ENCODE measurements around the gene IZUMO4.

The IZUMO4 gene

GRCh38 chr19:2055931-2056836 lies 40.5 kb upstream of the IZUMO4 start:
- Mint-ChIP-seq H3K4me1 (ENCODE audit: low read depth) (peaks cover 56% of the 10 kb centered on the region), H3K27ac (peak overlapping the region; percentile 93)
- DNase-seq: no peak

DNA sequence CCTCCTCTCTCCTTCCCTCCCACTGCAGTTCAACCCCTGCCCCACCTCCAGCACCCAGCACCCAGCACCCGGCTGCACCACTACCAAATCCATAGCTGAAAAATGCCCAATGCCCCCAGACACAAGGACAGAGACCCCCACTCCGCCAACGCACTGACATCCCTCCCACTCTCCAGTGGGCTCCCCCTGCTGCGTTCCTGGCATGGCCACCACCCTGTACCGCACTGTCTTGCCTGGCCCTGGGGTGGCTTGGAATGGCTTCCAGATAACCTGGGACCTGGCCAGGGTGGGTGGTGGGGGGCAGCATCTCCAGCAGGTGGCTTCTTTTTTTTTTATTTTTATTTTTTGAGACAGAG lies 39.9 kb upstream of the IZUMO4 start:
- DNase-seq: no peak
- peaks cover 5% of the 10 kb centered on the region for H3K36me3 Mint-ChIP-seq (ENCODE audit: low read depth)
- H3K4me1 Mint-ChIP-seq (ENCODE audit: low read depth): peaks cover 52% of the 10 kb centered on the region
- H3K4me3 Mint-ChIP-seq: no peak overlapping the region
- no peaks in the 10 kb centered on the region for H3K27me3 Mint-ChIP-seq
- peak overlapping the region; percentile 86 for H3K27ac Mint-ChIP-seq
- no peaks in the 10 kb centered on the region for H3K9me3 Mint-ChIP-seq

More at GRCh38 chr19:2055931-2056836, 40.5 kb upstream of the IZUMO4 start:
- Mint-ChIP-seq H3K36me3 (ENCODE audit: low read depth) (peaks cover 4% of the 10 kb centered on the region), H3K27me3 (no peaks in the 10 kb centered on the region), H3K4me3 (peak overlapping the region; percentile 57), H3K9me3 (no peaks in the 10 kb centered on the region)

DNA sequence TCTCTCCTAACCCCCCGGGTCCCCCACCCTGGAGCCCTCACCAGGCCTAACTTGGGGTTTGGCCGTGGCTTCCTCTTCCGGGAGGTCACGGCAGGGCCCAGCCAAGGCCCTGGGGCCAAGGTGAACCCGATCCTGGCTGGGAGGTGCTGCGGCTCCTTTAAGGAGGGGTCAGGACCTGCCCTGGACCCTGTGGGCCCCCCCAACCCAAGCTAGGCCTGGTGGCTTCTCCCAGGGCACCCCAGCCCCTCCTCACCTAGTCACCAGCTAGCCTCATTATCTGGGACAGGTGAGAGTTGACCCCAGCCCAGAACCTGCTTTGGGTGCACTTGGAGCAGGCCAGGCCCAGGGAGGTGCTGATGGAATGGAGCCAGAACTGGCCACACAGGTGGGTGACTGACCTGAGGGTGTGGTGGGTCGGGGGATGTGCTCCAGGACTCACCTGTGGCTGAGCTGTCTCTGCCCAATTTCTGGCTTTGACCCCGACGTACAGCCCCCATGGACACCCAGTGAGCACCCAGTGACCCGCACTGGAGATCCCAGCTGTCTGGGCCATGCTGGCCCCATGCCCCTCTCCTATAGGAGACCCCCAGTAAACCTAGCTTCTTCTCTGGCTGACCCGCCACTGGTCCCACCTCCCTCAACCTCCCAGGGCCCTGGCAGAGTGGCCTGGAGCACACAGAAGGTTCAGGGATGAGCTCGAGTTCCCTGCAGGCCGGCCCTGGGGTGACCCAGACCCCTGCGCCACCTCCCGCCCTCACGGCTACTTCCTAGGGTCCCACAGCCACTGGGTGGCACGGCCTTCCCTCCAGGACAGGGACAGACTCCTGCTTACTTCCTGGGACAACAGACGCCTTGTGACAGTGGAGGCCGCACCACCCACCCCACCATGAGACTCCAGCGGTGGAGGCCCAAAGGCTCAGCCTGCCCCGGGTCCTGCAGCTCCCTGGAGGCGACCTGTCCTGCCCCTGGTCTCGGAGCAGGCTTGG lies 38.9 kb upstream of the IZUMO4 start:
- Mint-ChIP-seq H3K36me3 (ENCODE audit: low read depth) (peaks cover 5% of the 10 kb centered on the region), H3K9me3 (no peaks in the 10 kb centered on the region), H3K4me3 (no peak overlapping the region), H3K27me3 (no peaks in the 10 kb centered on the region), H3K4me1 (ENCODE audit: low read depth) (peaks cover 52% of the 10 kb centered on the region), H3K27ac (peak overlapping the region; percentile 74)
- DNase-seq: no peak

DNA sequence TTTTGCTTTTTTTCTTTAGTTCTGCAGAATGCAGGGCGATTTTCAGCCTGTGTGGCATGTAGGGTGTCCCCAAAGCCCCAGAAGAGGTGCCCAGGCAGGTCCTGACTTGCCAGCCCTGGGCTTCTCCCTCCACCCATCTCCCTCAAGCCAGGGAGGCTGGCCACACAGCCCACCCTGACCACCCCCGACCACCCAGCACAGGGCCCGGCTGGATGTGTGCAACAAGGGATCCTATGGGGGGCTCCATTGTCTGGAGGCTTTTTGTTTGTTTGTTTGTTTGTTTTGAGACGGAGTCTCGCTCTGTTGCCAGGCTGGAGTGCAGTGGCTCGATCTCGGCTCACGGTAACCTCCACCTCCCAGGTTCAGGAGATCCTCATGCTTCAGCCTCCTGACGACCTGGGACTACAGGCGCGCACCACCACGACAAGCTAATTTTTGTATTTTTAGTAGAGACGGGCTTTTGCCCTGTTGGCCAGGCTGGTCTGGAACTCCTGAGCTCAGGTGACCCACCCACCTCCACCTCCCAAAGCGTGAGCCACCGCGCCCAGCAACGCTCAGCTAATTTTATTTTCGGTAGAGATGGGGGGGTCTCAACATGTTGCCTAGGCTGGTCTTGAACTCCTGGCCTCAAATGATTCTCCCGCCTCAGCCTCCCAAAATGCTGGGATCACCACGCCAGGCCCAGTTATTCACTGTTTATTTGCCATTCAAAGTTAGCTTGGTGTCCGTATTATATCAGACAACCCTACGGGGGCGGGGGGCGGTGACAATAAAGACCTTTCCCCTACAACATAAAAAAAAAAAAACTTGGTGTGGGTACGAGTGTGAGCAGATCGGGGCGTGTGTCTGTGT lies 37.9 kb upstream of the IZUMO4 start:
- H3K36me3 Mint-ChIP-seq (ENCODE audit: low read depth): peaks cover 5% of the 10 kb centered on the region
- H3K4me1 Mint-ChIP-seq (ENCODE audit: low read depth): peaks cover 54% of the 10 kb centered on the region
- no peak overlapping the region for H3K4me3 Mint-ChIP-seq
- peak overlapping the region; percentile 70 for H3K27ac Mint-ChIP-seq
- H3K9me3 Mint-ChIP-seq: no peaks in the 10 kb centered on the region
- DNase-seq: no peak
- H3K27me3 Mint-ChIP-seq: no peaks in the 10 kb centered on the region

DNA sequence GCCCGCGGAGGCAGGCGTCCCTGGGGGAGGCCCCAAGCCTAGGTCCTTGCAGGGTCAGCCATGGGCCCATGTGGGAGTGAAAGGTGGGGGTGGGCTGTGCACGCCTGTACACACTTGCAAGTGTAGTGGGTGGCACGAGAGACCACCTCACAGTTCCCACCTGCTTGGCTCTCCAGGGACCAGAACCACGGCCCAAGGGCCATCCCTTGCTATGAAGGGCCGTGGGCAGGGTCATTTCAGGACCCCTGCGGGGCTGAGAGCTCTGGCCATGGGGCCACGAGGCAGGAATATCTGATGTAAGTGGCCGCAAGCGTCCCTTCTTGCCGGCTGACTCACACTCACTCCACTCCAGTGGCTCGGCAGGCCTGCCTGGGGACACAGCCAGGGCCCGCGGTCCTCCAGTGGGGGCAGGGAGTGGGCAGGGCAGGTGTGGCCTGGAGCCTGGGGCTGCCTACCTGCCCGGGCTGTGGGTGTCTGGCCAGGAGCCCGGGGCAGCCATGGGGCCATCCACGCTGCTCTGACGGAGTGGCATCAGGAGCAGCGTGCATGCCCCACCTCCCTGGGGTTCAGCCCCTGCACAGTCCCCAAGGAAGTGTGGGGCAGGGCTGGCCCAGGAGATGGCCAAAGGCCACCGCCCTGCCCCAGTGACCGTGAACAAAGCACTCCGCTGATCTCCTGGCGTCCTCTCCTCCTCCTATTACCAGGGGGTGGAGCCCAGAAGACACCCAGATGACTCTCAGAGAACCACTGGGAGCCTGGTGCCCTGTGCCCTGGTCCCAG lies 37.1 kb upstream of the IZUMO4 start:
- H3K9me3 Mint-ChIP-seq: no peaks in the 10 kb centered on the region
- peaks cover 5% of the 10 kb centered on the region for H3K36me3 Mint-ChIP-seq (ENCODE audit: low read depth)
- peak overlapping the region; percentile 98 for H3K27ac Mint-ChIP-seq
- peak overlapping the region; percentile 88 for H3K4me3 Mint-ChIP-seq
- DNase-seq: no peak
- H3K4me1 Mint-ChIP-seq (ENCODE audit: low read depth): peaks cover 55% of the 10 kb centered on the region
- no peaks in the 10 kb centered on the region for H3K27me3 Mint-ChIP-seq

DNA sequence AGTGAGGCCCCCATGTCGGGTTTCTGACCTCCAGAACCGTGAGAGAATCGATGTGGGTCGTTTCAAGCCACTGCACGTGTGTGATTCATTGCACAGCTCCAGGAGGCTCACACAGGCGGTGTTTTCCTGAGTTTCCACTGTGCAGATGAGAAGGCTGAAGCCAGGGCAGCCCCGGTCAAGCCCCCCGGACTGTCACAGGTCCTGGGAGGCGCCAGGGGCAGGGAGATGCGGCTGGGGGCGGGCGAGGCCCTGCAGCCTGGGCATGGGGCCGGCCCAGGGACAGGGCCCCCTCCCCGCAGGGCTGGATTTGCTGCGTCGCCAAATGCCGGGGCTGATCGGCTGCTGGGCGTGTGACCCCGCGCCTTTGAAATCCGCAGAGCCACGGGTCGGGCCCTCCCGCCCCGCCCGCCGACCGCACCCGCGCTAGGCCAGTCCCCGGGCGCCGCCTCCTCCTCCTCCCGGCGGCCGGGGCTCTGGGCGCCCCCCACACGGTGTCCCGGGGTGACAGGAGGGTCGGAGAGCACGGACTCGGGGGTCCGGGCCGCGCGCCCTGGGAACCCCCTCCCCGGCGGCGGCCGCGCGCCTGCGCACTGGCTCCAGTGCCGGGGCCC lies 35.7 kb upstream of the IZUMO4 start:
- Mint-ChIP-seq H3K27me3 (no peaks in the 10 kb centered on the region), H3K4me1 (ENCODE audit: low read depth) (peaks cover 47% of the 10 kb centered on the region), H3K27ac (peak overlapping the region; percentile 98), H3K9me3 (no peaks in the 10 kb centered on the region), H3K4me3 (peak overlapping the region; percentile 88), H3K36me3 (ENCODE audit: low read depth) (peaks cover 5% of the 10 kb centered on the region)
- DNase-seq: no peak

GRCh38 chr19:2061495-2062388 lies 35.0 kb upstream of the IZUMO4 start:
- Mint-ChIP-seq H3K4me1 (ENCODE audit: low read depth) (peaks cover 43% of the 10 kb centered on the region), H3K27ac (peak overlapping the region; percentile 96), H3K4me3 (peak overlapping the region; percentile 88), H3K36me3 (ENCODE audit: low read depth) (peaks cover 5% of the 10 kb centered on the region), H3K9me3 (no peaks in the 10 kb centered on the region), H3K27me3 (no peaks in the 10 kb centered on the region)
- DNase-seq: peak; percentile 100

DNA sequence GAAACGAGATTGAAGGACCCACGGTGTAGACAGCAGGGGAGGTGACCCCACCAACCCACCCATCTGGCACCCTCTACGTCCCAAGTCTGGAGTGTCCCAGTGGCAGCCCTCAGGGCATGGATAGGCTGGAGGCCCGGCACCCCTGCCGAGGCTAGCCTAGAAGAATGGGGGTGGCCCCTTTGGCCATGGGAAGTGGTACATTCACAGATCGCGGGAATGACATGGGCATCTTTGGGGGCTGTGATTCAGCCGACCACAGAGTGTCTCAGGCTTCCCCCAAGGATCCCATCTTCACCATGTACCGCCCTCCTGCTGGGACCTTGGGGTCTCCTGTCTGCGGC lies 34.4 kb upstream of the IZUMO4 start:
- Mint-ChIP-seq H3K36me3 (ENCODE audit: low read depth) (peaks cover 5% of the 10 kb centered on the region), H3K27me3 (no peaks in the 10 kb centered on the region), H3K4me3 (peak overlapping the region; percentile 88), H3K9me3 (no peaks in the 10 kb centered on the region), H3K4me1 (ENCODE audit: low read depth) (peaks cover 38% of the 10 kb centered on the region), H3K27ac (peak overlapping the region; percentile 96)
- no peak for DNase-seq

DNA sequence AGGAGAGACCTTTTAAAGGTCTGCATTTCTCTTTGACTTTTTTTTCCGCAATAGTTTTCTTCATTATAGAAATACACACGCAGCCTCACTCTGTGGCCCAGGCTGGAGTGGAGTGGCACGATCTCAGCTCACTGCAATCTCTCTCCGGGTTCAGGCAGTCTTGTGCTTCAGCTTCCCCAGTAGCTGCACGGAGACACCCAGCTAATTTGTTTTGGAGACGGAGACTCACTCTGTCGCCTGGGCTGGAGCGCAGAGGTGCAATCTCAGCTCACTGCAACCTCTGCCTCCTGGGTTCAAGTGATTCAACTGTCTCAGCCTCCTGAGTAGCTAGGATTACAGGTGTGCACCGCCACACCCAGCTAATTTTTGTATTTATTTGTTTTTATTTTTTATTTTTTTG lies 33.9 kb upstream of the IZUMO4 start:
- H3K36me3 Mint-ChIP-seq (ENCODE audit: low read depth): peaks cover 5% of the 10 kb centered on the region
- no peaks in the 10 kb centered on the region for H3K9me3 Mint-ChIP-seq
- peak overlapping the region; percentile 88 for H3K4me3 Mint-ChIP-seq
- peak overlapping the region; percentile 96 for H3K27ac Mint-ChIP-seq
- no peaks in the 10 kb centered on the region for H3K27me3 Mint-ChIP-seq
- H3K4me1 Mint-ChIP-seq (ENCODE audit: low read depth): peaks cover 35% of the 10 kb centered on the region
- no peak for DNase-seq

- Mint-ChIP-seq H3K4me1 (ENCODE audit: low read depth) (peaks cover 29% of the 10 kb centered on the region), H3K27me3 (no peaks in the 10 kb centered on the region), H3K27ac (peak overlapping the region; percentile 57), H3K9me3 (no peaks in the 10 kb centered on the region), H3K36me3 (ENCODE audit: low read depth) (peaks cover 5% of the 10 kb centered on the region), H3K4me3 (no peak overlapping the region)
- DNase-seq: no peak
Observed at GRCh38 chr19:2063824-2064223, 32.9 kb upstream of the IZUMO4 start.

GRCh38 chr19:2064395-2064787 lies 32.3 kb upstream of the IZUMO4 start:
- peak overlapping the region; percentile 55 for H3K27ac Mint-ChIP-seq
- H3K4me3 Mint-ChIP-seq: no peak overlapping the region
- H3K9me3 Mint-ChIP-seq: no peaks in the 10 kb centered on the region
- H3K4me1 Mint-ChIP-seq (ENCODE audit: low read depth): peaks cover 25% of the 10 kb centered on the region
- H3K27me3 Mint-ChIP-seq: no peaks in the 10 kb centered on the region
- H3K36me3 Mint-ChIP-seq (ENCODE audit: low read depth): peaks cover 7% of the 10 kb centered on the region
- no peak for DNase-seq

GRCh38 chr19:2064788-2065524 lies 31.8 kb upstream of the IZUMO4 start:
- Mint-ChIP-seq H3K27ac (peak overlapping the region; percentile 60), H3K27me3 (no peaks in the 10 kb centered on the region), H3K4me3 (no peak overlapping the region), H3K9me3 (no peaks in the 10 kb centered on the region), H3K4me1 (ENCODE audit: low read depth) (peaks cover 26% of the 10 kb centered on the region), H3K36me3 (ENCODE audit: low read depth) (peaks cover 13% of the 10 kb centered on the region)
- no peak for DNase-seq
